ENCODE data around the gene GNB5.

DNA sequence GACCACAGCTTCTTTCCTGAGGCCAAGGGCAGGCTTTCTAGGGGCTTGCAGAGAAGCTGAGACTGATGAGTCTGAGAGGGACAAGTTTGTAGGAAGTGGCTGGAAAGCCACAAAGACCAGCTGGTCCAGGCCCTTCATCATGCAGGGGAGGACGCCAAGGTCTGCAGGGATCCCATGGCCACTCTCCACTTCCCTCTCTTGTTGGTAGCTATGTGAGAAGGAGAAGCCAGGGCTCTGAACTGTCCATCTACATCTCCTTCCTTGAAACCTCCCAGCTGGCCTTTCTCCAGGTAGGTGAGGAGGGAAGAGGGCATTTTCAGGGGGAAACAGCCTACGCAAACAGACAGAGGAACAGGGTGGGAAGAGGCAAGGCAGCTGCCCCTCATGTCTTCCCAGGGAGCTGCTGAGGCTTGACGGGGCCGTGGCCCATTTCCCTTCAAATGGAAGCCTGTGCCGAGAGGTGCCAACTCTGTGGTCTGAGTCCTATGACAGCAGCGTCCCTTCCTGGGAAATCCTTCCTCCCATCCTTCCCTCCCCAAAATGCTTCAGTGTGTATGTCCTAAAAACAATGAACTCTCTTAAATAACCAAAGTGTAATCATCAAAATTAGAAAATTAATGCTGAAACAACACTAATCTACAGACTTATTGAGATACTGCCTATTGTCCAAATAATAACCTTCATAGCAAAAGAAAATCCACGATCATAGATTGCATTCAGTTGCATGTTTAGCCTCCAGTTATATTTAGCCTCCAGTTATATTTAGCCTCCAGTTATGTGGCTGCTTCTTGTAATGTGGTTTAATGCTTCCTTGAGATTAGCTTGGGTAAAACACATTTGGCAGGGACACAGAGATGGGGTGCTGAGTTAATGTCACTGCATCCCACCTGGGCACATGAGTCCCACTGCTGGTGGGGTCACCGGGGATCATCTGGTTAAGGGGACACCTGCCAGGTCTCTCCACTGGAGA lies 36.0 kb downstream of the GNB5 start:
- TF ChIP-seq, protein P1, sequence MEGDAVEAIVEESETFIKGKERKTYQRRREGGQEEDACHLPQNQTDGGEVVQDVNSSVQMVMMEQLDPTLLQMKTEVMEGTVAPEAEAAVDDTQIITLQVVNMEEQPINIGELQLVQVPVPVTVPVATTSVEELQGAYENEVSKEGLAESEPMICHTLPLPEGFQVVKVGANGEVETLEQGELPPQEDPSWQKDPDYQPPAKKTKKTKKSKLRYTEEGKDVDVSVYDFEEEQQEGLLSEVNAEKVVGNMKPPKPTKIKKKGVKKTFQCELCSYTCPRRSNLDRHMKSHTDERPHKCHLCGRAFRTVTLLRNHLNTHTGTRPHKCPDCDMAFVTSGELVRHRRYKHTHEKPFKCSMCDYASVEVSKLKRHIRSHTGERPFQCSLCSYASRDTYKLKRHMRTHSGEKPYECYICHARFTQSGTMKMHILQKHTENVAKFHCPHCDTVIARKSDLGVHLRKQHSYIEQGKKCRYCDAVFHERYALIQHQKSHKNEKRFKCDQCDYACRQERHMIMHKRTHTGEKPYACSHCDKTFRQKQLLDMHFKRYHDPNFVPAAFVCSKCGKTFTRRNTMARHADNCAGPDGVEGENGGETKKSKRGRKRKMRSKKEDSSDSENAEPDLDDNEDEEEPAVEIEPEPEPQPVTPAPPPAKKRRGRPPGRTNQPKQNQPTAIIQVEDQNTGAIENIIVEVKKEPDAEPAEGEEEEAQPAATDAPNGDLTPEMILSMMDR (IDR thresholded peaks at IDR 0.05; ENCODE audit: poor library complexity, severe bottlenecking) = no peak
- no peak for TF ChIP-seq POLR2AphosphoS5 (IDR thresholded peaks at IDR 0.05)
- no peak for TF ChIP-seq EZH2 (IDR thresholded peaks at IDR 0.05; ENCODE audit: borderline replicate concordance, insufficient read depth, low read length, poor library complexity, severe bottlenecking)
- no peak for TF ChIP-seq TAF1 (IDR thresholded peaks at IDR 0.05; ENCODE audit: low read depth)
- no peak for TF ChIP-seq RAD21 (conservative IDR thresholded peaks at IDR 0.05)
- TF ChIP-seq EP300 (conservative IDR thresholded peaks at IDR 0.05; ENCODE audit: poor library complexity, severe bottlenecking) = no peak
- TF ChIP-seq MXI1 (conservative IDR thresholded peaks at IDR 0.05; ENCODE audit: poor library complexity, severe bottlenecking) = no peak
- no peak for TF ChIP-seq SMC3 (conservative IDR thresholded peaks at IDR 0.05; ENCODE audit: poor library complexity)
- TF ChIP-seq, protein P2, sequence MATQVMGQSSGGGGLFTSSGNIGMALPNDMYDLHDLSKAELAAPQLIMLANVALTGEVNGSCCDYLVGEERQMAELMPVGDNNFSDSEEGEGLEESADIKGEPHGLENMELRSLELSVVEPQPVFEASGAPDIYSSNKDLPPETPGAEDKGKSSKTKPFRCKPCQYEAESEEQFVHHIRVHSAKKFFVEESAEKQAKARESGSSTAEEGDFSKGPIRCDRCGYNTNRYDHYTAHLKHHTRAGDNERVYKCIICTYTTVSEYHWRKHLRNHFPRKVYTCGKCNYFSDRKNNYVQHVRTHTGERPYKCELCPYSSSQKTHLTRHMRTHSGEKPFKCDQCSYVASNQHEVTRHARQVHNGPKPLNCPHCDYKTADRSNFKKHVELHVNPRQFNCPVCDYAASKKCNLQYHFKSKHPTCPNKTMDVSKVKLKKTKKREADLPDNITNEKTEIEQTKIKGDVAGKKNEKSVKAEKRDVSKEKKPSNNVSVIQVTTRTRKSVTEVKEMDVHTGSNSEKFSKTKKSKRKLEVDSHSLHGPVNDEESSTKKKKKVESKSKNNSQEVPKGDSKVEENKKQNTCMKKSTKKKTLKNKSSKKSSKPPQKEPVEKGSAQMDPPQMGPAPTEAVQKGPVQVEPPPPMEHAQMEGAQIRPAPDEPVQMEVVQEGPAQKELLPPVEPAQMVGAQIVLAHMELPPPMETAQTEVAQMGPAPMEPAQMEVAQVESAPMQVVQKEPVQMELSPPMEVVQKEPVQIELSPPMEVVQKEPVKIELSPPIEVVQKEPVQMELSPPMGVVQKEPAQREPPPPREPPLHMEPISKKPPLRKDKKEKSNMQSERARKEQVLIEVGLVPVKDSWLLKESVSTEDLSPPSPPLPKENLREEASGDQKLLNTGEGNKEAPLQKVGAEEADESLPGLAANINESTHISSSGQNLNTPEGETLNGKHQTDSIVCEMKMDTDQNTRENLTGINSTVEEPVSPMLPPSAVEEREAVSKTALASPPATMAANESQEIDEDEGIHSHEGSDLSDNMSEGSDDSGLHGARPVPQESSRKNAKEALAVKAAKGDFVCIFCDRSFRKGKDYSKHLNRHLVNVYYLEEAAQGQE (IDR thresholded peaks at IDR 0.05; ENCODE audit: borderline replicate concordance) = no peak

Data from neural cell (in vitro differentiated cells).